CD8-positive, alpha-beta memory T cell (primary cell): ENCODE results near the gene OR2L3. TPM values are rescaled to one million over a fixed set of nuclear protein-coding genes. Genes with fewer than 3 reads are reported as not detected.

Experiments
- CTCF ChIA-PET: fragments of 350-600 bp; sonication (Branson Sonifier 250); formaldehyde crosslinking; loops from one replicate; lab custom pipeline; 2021; ENCODE audit warnings: antibody characterized with exemption; lab: Charles Lee
- POLR2A ChIA-PET: fragments of 350-600 bp; sonication (Branson Sonifier 250); formaldehyde crosslinking; loops from one replicate; lab custom pipeline; 2021; ENCODE audit warnings: antibody characterized with exemption; lab: Charles Lee
- DNase-seq, 5 donors: peaks; one replicate each; pipeline versions ENCODE4 v3.0.0 to v3.0.0-alpha.2; 2020 to 2022; ENCODE audit warnings: mixed read lengths in 1 of 5
- H3K27ac ChIP-seq: one replicate; pipeline ENCODE4 v1.7.0; 2013; ENCODE audit warnings: low read depth, mild to moderate bottlenecking, low read length, moderate library complexity
- H3K27me3 ChIP-seq: 2 replicates; pipeline ENCODE4 v1.7.0; 2013; ENCODE audit warnings: low read length, mild to moderate bottlenecking; ENCODE audit not compliant: insufficient read depth, poor library complexity, severe bottlenecking
- H3K36me3 ChIP-seq: 2 replicates; pipeline ENCODE4 v1.7.0; 2013; ENCODE audit warnings: mild to moderate bottlenecking, low read length, moderate library complexity; ENCODE audit not compliant: insufficient read depth
- H3K4me1 ChIP-seq: 2 replicates; pipeline ENCODE4 v1.7.0; 2013; ENCODE audit warnings: mild to moderate bottlenecking, low read length, moderate library complexity; ENCODE audit not compliant: insufficient read depth
- H3K4me3 ChIP-seq: 2 replicates; pipeline ENCODE4 v1.7.0; 2013; ENCODE audit warnings: mild to moderate bottlenecking, low read length
- H3K9me3 ChIP-seq: 2 replicates; pipeline ENCODE4 v1.7.0; 2013; ENCODE audit warnings: mild to moderate bottlenecking, low read length
- H3K27ac Mint-ChIP-seq, 8 donors: one replicate each; pipeline ENCODE4 v1.8.0; 2020 to 2021; ENCODE audit warnings: mixed read lengths in 8 of 8, mild to moderate bottlenecking in 6 of 8, inconsistent platforms in 3 of 8, moderate library complexity in 3 of 8
- H3K27me3 Mint-ChIP-seq, 2 donors: one replicate each; pipeline ENCODE4 v1.8.0; 2020 to 2021; ENCODE audit warnings: mixed read lengths in 2 of 2, mild to moderate bottlenecking in 1 of 2, moderate library complexity in 1 of 2
- H3K36me3 Mint-ChIP-seq, 3 donors: one replicate each; pipeline ENCODE4 v1.8.0; 2020 to 2021; ENCODE audit warnings: mixed read lengths in 3 of 3, inconsistent platforms in 1 of 3, mild to moderate bottlenecking in 1 of 3
- H3K4me1 Mint-ChIP-seq, 3 donors: one replicate each; pipeline ENCODE4 v1.8.0; 2020 to 2021; ENCODE audit warnings: mixed read lengths in 3 of 3, inconsistent platforms in 1 of 3, mild to moderate bottlenecking in 1 of 3
- H3K4me3 Mint-ChIP-seq, 7 donors: one replicate each; pipeline ENCODE4 v1.8.0; 2020 to 2021; ENCODE audit warnings: mixed read lengths in 7 of 7, mild to moderate bottlenecking in 6 of 7, moderate library complexity in 4 of 7, inconsistent platforms in 2 of 7
- H3K9me3 Mint-ChIP-seq, 5 donors: one replicate each; pipeline ENCODE4 v1.8.0; 2020 to 2022; ENCODE audit warnings: mixed read lengths in 5 of 5, mild to moderate bottlenecking in 3 of 5, moderate library complexity in 2 of 5, inconsistent platforms in 1 of 5
- polyA plus RNA-seq: library from polyadenylated mRNA; unstranded; fragments of 300-500 nt; fragmentation: Illumina TruSeq; gene quantifications from one replicate; pipeline ENCODE4 v1.2.3, GENCODE V29; 2021
- total RNA-seq, 2 experiments: library from RNA; stranded (reverse); gene quantifications; one replicate each; pipeline ENCODE4 v1.2.3, GENCODE V29; 2021

OR2L3 gene
- total and polyA plus RNA-seq, 3 experiments from 2014 or later = not detected

- H3K4me3 Mint-ChIP-seq = no peak overlapping the region
- H3K27ac Mint-ChIP-seq = no peak overlapping the region
- H3K4me1 Mint-ChIP-seq = no peaks in the 10 kb centered on the region
- Histone ChIP-seq H3K27ac (no peak overlapping the region), H3K27me3 (no peaks in the 10 kb centered on the region), H3K4me1 (no peaks in the 10 kb centered on the region), H3K36me3 (no peaks in the 10 kb centered on the region), H3K4me3 (no peak overlapping the region), H3K9me3 (no peaks in the 10 kb centered on the region)
- H3K9me3 Mint-ChIP-seq = peaks cover 1 to 13% (median 9%) of the 10 kb centered on the region in 5 donors
- CTCF ChIA-PET = no interaction called here
- no peaks in the 10 kb centered on the region for H3K36me3 Mint-ChIP-seq
- peaks cover 0 to 1% of the 10 kb centered on the region in 2 donors for H3K27me3 Mint-ChIP-seq
- no peak for DNase-seq
- POLR2A ChIA-PET = no interaction called here
Observed at GRCh38 chr1:248102847-248103246, 56.2 kb downstream of the OR2L3 start.

GRCh38 chr1:248111157-248111556, 64.5 kb downstream of the OR2L3 start:
- Mint-ChIP-seq H3K4me1 (no peaks in the 10 kb centered on the region), H3K36me3 (no peaks in the 10 kb centered on the region), H3K9me3 (peaks cover 28 to 47% (median 30%) of the 10 kb centered on the region in 5 donors), H3K4me3 (no peak overlapping the region), H3K27ac (no peak overlapping the region), H3K27me3 (no peaks in the 10 kb centered on the region)
- Histone ChIP-seq H3K4me3 (no peak overlapping the region), H3K9me3 (peaks cover 15% of the 10 kb centered on the region), H3K4me1 (no peaks in the 10 kb centered on the region), H3K27me3 (no peaks in the 10 kb centered on the region), H3K27ac (no peak overlapping the region), H3K36me3 (no peaks in the 10 kb centered on the region)
- CTCF ChIA-PET = no interaction called here
- no peak for DNase-seq
- POLR2A ChIA-PET = no interaction called here

Other genes starting within 250 kb of the OR2L3 start
- gene OR14A16, start 222.7 kb upstream of the OR2L3 start, total RNA-seq = not detected
- not detected for gene OR14A16, start 222.7 kb upstream of the OR2L3 start, polyA plus RNA-seq
- not detected for gene OR11L1, start 204.9 kb upstream of the OR2L3 start, total RNA-seq
- gene OR11L1, start 204.9 kb upstream of the OR2L3 start, polyA plus RNA-seq = not detected
- under 1 TPM; 0.09 to 0.16 TPM for gene TRIM58, start 189.6 kb upstream of the OR2L3 start, total RNA-seq
- 0.08 TPM for gene TRIM58, start 189.6 kb upstream of the OR2L3 start, polyA plus RNA-seq
- gene OR2W3, start 151.2 kb upstream of the OR2L3 start, total RNA-seq = not detected
- gene OR2W3, start 151.2 kb upstream of the OR2L3 start, polyA plus RNA-seq = not detected
- gene OR2T8, start 126.6 kb upstream of the OR2L3 start, total RNA-seq = not detected
- gene OR2T8, start 126.6 kb upstream of the OR2L3 start, polyA plus RNA-seq = not detected
- not detected for gene OR2AJ1, start 121.9 kb upstream of the OR2L3 start, total RNA-seq
- gene OR2AJ1, start 121.9 kb upstream of the OR2L3 start, polyA plus RNA-seq = not detected
- gene OR2L8, start 98.0 kb upstream of the OR2L3 start, total RNA-seq = not detected
- gene OR2L8, start 98.0 kb upstream of the OR2L3 start, polyA plus RNA-seq = not detected
- not detected for gene OR2AK2, start 81.6 kb upstream of the OR2L3 start, total RNA-seq
- not detected for gene OR2AK2, start 81.6 kb upstream of the OR2L3 start, polyA plus RNA-seq
- not detected for gene OR2L5, start 33.2 kb upstream of the OR2L3 start, total RNA-seq
- gene OR2L5, start 33.2 kb upstream of the OR2L3 start, polyA plus RNA-seq = not detected
- gene OR2L2, start 16.8 kb upstream of the OR2L3 start, total RNA-seq = not detected
- not detected for gene OR2L2, start 16.8 kb upstream of the OR2L3 start, polyA plus RNA-seq
- gene OR2L13, start 48.3 kb downstream of the OR2L3 start, total RNA-seq = not detected
- gene OR2L13, start 48.3 kb downstream of the OR2L3 start, polyA plus RNA-seq = not detected
- gene OR2M5, start 98.3 kb downstream of the OR2L3 start, total RNA-seq = not detected
- not detected for gene OR2M5, start 98.3 kb downstream of the OR2L3 start, polyA plus RNA-seq
- not detected for gene OR2M2, start 128.0 kb downstream of the OR2L3 start, total RNA-seq
- not detected for gene OR2M2, start 128.0 kb downstream of the OR2L3 start, polyA plus RNA-seq
- not detected for gene OR2M3, start 150.4 kb downstream of the OR2L3 start, total RNA-seq
- not detected for gene OR2M3, start 150.4 kb downstream of the OR2L3 start, polyA plus RNA-seq
- not detected for gene OR2M4, start 184.6 kb downstream of the OR2L3 start, total RNA-seq
- gene OR2M4, start 184.6 kb downstream of the OR2L3 start, polyA plus RNA-seq = not detected
- not detected for gene OR2T33, start 231.1 kb downstream of the OR2L3 start, total RNA-seq
- gene OR2T33, start 231.1 kb downstream of the OR2L3 start, polyA plus RNA-seq = not detected